Activated T-cell treated with anti-CD3 and anti-CD28 coated beads, Interleukin-2, amount 50 U/mL, for 72 hours (primary cell): ENCODE results near the gene ANTXR1. TPM values are rescaled to one million over a fixed set of nuclear protein-coding genes. Genes with fewer than 3 reads are reported as not detected.
"Not testable (repeated sequence)": the region's sequence is repeated elsewhere in the genome, so short reads cannot be mapped to it uniquely, and the experiment has no call there.

Experiments used
- ATAC-seq, 2 donors: fragments of 150-1000 bp; cut with Tn5 transposase; replicated peaks in 1 of 2; 2 replicates each; pipeline ENCODE4 v1.10.0; 2021; ENCODE audit warnings: moderate library complexity in 2 of 2, mild to moderate bottlenecking in 1 of 2
- DNase-seq, 2 donors: peaks; one replicate each; pipeline ENCODE4 v3.0.0; 2021 to 2022; ENCODE audit warnings: mixed read lengths in 1 of 2
- H3K27ac Mint-ChIP-seq: one replicate; pipeline ENCODE4 v1.8.0; 2022; ENCODE audit warnings: mild to moderate bottlenecking, moderate library complexity, mixed read lengths
- H3K27me3 Mint-ChIP-seq: one replicate; pipeline ENCODE4 v1.8.0; 2022; ENCODE audit warnings: low read depth, mixed read lengths
- H3K36me3 Mint-ChIP-seq, 2 donors: one replicate each; pipeline ENCODE4 v1.8.0; 2022; ENCODE audit warnings: mixed read lengths in 2 of 2, mild to moderate bottlenecking in 1 of 2; ENCODE audit not compliant: insufficient read depth in 2 of 2
- H3K4me1 Mint-ChIP-seq: one replicate; pipeline ENCODE4 v1.8.0; 2022; ENCODE audit warnings: low read depth, mixed read lengths
- H3K4me3 Mint-ChIP-seq, 2 donors: one replicate each; pipeline ENCODE4 v1.8.0; 2022; ENCODE audit warnings: mild to moderate bottlenecking in 2 of 2, mixed read lengths in 2 of 2, moderate library complexity in 2 of 2
- H3K9me3 Mint-ChIP-seq, 2 donors: one replicate each; pipeline ENCODE4 v1.8.0; 2022; ENCODE audit warnings: mixed read lengths in 2 of 2
- total RNA-seq, 2 donors: library from RNA; stranded (reverse); gene quantifications; one replicate each; pipeline ENCODE4 v1.2.3, GENCODE V29; 2022

The ANTXR1 gene
- total RNA-seq, 2 donors from 2014 or later, result not detected

DNA sequence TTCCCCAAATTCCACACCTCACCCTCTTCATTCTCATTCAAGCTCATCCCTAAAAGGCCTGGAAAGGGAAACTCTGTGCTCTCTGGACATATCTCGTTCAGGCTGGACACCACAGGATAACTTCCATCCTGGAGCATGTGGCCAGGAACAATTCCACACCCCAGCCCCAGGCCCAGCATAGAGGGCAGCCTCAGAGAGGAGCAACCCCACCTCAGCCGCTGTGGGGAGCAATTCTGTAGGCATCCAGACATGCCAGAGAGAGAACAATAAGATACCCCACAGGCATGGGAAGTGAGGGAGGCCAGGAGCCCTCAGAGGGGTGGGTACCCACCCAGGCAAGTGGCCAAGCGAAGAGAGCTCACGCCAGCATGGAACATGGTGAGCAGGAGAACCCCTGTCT, 230.7 kb downstream of the ANTXR1 start:
- H3K4me1 Mint-ChIP-seq, result no peaks in the 10 kb centered on the region
- ATAC-seq (no peak), DNase-seq (no peak)
- peaks cover 18% of the 10 kb centered on the region for H3K27me3 Mint-ChIP-seq
- no peak overlapping the region for H3K4me3 Mint-ChIP-seq
- H3K36me3 Mint-ChIP-seq, result no peaks in the 10 kb centered on the region
- H3K27ac Mint-ChIP-seq, result no peak overlapping the region
- no peaks in the 10 kb centered on the region for H3K9me3 Mint-ChIP-seq

DNA sequence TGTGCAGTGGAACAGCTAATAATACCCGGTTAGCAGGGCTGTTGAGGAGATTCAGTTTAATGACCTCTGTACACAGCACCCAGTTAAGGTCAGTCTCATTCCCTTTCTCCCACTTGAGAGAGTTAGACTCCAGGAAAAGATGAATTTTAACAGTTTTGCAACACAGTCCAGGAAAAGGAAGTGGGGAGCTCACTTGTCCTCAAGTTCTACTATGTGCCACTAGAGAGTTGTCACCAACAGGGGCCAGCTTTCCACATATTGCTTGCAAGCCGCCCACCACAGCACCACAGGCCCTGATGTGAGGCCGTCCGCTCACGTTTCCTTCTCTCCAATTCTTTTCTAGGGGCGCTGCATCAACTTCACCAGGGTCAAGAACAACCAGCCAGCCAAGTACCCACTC, 231.9 kb downstream of the ANTXR1 start:
- Mint-ChIP-seq H3K4me3 (no peak overlapping the region), H3K27me3 (peaks cover 18% of the 10 kb centered on the region), H3K36me3 (no peaks in the 10 kb centered on the region), H3K9me3 (no peaks in the 10 kb centered on the region), H3K27ac (no peak overlapping the region), H3K4me1 (no peaks in the 10 kb centered on the region)
- DNase-seq (no peak), ATAC-seq (no peak)

DNA sequence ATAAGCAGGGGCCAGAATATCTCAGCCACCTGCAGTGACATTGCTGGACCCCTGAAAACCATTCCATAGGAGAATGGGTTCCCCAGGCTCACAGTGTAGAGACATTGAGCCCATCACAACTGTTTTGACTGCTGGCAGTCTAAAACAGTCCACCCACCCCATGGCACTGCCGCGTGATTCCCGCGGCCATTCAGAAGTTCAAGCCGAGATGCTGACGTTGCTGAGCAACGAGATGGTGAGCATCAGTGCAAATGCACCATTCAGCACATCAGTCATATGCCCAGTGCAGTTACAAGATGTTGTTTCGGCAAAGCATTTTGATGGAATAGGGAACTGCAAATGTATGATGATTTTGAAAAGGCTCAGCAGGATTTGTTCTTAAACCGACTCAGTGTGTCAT, 234.6 kb downstream of the ANTXR1 start:
- Mint-ChIP-seq H3K4me3 (no peak overlapping the region), H3K9me3 (no peaks in the 10 kb centered on the region), H3K4me1 (no peaks in the 10 kb centered on the region), H3K27me3 (peaks cover 18% of the 10 kb centered on the region), H3K36me3 (no peaks in the 10 kb centered on the region), H3K27ac (no peak overlapping the region)
- ATAC-seq (no peak), DNase-seq (no peak)

DNA sequence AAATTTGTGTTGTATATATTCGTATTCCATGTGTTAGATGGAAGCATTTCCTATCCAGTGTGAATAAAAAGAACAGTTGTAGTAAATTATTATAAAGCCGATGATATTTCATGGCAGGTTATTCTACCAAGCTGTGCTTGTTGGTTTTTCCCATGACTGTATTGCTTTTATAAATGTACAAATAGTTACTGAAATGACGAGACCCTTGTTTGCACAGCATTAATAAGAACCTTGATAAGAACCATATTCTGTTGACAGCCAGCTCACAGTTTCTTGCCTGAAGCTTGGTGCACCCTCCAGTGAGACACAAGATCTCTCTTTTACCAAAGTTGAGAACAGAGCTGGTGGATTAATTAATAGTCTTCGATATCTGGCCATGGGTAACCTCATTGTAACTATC, 235.3 kb downstream of the ANTXR1 start:
- no peak for DNase-seq
- ATAC-seq, result no peak
- H3K4me3 Mint-ChIP-seq, result no peak overlapping the region
- no peak overlapping the region for H3K27ac Mint-ChIP-seq
- no peaks in the 10 kb centered on the region for H3K36me3 Mint-ChIP-seq
- H3K9me3 Mint-ChIP-seq, result no peaks in the 10 kb centered on the region
- no peaks in the 10 kb centered on the region for H3K4me1 Mint-ChIP-seq
- peaks cover 22% of the 10 kb centered on the region for H3K27me3 Mint-ChIP-seq

DNA sequence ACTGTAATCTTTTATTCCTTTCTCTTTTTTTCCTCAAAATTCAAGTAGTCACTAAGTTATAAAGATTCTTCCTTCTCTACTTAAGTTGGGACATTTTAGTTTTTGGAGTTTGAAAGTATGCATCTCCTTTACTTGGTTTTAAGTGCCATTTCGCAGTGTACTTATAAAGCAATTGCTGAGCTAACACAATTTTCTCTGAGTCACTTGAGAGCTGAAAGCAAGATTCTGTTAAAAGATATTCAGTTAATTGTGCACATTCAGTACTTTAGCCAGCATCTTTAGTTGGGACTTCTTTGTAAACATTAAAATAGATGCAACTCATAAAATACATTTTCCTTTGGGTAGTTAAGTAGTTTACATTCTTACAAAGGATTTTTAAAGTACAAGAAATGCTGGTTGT, 238.0 kb downstream of the ANTXR1 start:
- ATAC-seq, result no peak
- Mint-ChIP-seq H3K4me3 (no peak overlapping the region), H3K27me3 (peaks cover 24% of the 10 kb centered on the region), H3K4me1 (no peaks in the 10 kb centered on the region), H3K36me3 (no peaks in the 10 kb centered on the region), H3K27ac (no peak overlapping the region), H3K9me3 (no peaks in the 10 kb centered on the region)
- no peak for DNase-seq

DNA sequence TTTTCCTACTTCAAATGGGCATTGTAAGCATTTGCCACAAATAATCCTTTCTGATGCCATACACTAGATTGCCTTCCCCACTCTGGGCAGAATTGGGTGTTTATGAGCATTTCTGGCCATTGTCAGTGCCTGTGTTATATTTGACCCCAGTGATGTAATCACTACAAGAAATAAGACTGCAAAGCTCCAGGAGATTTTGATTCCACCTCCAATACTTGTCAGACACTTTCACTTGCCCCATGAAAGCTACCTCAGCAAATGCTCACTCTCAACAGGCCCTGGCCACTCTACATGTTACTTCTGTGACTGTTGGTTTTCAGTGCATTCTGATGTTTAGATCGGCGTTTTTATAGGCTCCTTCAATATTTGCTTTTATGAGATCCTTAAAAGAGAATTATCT, 239.0 kb downstream of the ANTXR1 start:
- ATAC-seq (no peak), DNase-seq (no peak)
- Mint-ChIP-seq H3K27me3 (peaks cover 19% of the 10 kb centered on the region), H3K4me3 (no peak overlapping the region), H3K4me1 (no peaks in the 10 kb centered on the region), H3K9me3 (no peaks in the 10 kb centered on the region), H3K36me3 (no peaks in the 10 kb centered on the region), H3K27ac (no peak overlapping the region)

DNA sequence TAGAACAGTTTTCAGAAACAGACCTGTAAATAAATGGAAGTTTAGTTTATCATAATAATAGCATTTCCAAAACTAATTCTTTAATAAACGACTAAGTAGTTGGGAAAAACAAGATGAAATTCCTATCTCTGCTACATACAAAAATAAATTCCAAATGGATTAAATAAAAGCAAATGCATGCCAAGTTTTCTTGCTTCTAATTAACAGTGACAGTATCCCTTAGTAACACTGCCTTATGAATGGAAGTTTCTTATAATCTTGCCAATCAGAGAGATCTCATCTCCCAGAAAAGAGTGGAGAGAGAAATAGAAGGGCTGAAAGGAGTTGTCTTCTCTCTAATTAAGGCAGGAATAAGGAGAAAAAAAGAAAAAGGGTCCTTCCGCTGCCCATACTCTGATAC, 240.1 kb downstream of the ANTXR1 start:
- Mint-ChIP-seq H3K27ac (no peak overlapping the region), H3K4me1 (no peaks in the 10 kb centered on the region), H3K4me3 (no peak overlapping the region), H3K9me3 (peaks cover 0 to 1% of the 10 kb centered on the region in 2 donors), H3K27me3 (peaks cover 22% of the 10 kb centered on the region), H3K36me3 (no peaks in the 10 kb centered on the region)
- ATAC-seq (no peak), DNase-seq (no peak)

DNA sequence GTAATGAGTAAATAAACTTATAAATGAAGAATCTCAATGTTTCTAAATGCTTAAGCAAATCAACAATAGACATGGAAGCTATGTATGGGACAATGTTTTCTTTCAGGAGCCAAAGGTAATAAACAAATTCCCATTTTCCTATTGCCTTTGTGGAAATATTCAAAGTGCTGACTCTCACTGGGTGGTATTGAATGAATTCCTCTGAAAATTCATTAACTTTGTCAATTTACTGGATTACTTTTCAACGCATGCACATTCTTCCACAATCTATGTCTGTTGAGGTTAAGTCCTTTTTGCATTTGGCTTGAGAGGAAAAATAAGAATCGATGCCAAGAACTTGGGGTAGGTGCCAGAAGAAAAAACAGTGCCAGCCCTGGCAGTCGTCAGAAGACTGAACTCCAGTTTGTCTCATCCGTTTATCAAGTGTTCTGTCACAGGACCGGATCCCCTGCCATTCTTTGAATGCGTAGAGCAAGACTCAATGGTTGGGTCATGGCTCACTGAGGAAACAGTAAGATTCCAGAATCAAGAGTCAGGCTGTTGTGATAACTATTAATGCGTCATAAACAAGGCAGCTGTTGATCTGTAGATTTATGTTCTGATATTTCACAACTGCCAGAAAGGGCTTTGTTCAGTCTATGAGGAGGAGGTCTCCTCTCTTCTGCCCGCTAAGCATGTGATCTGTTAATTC, 240.8 kb downstream of the ANTXR1 start:
- H3K27me3 Mint-ChIP-seq, result peaks cover 16% of the 10 kb centered on the region
- no peak overlapping the region for H3K4me3 Mint-ChIP-seq
- H3K4me1 Mint-ChIP-seq, result no peaks in the 10 kb centered on the region
- ATAC-seq, result no peak
- H3K27ac Mint-ChIP-seq, result no peak overlapping the region
- DNase-seq, result no peak
- peaks cover 1 to 4% of the 10 kb centered on the region in 2 donors for H3K9me3 Mint-ChIP-seq
- peaks cover 0 to 3% of the 10 kb centered on the region in 2 donors for H3K36me3 Mint-ChIP-seq

DNA sequence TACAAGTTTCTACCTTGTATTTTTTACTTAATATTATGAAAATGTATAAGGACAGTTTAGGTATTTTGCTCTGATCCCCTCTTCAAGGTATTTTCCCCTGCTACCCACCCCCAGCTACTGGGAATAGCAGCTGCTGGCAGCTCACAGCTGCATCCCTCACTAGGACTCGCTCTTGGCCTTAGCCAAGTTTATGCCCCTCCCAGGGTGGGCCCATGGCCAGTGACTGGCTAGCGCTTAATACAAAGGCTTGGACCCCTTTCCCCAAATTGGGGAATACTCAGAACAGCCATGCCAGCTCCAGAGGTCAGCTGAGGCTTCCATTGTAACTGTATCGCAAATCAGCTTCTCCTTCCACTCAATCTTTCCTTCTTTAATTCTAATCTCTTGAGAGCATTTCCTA, 242.8 kb downstream of the ANTXR1 start:
- Mint-ChIP-seq H3K9me3 (peaks cover 10 to 12% of the 10 kb centered on the region in 2 donors), H3K27ac (no peak overlapping the region), H3K4me3 (no peak overlapping the region), H3K27me3 (peaks cover 16% of the 10 kb centered on the region), H3K36me3 (peaks cover 3 to 5% of the 10 kb centered on the region in 2 donors), H3K4me1 (no peaks in the 10 kb centered on the region)
- ATAC-seq, result no peak
- no peak for DNase-seq

DNA sequence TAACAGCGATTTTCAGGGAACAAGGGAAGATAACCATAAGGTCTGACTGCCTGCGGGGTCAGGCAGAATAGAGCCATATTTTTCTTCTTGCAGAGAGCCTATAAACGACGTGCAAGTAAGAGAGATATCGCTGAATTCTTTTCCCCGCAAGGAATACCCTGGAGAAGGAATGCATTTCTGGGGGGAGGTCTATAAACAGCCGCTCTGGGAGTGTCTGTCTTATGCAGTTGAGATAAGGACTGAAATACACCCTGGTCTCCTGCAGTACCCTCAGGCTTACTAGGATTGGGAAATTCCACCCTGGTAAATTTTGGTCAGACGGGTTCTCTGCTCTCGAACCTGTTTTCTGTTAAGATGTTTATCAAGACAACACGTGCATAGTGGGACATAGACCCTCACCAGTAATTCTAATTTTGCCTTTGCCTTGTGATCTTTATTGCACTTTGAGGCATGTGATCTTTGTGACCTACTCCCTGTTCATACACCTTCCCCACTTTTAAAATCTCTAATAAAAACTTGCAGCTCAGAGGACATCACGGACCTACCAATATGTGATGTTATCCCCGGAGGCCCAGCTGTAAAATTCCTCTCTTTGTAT, 247.1 kb downstream of the ANTXR1 start:
- H3K9me3 Mint-ChIP-seq, result peaks cover 12 to 14% of the 10 kb centered on the region in 2 donors

DNA sequence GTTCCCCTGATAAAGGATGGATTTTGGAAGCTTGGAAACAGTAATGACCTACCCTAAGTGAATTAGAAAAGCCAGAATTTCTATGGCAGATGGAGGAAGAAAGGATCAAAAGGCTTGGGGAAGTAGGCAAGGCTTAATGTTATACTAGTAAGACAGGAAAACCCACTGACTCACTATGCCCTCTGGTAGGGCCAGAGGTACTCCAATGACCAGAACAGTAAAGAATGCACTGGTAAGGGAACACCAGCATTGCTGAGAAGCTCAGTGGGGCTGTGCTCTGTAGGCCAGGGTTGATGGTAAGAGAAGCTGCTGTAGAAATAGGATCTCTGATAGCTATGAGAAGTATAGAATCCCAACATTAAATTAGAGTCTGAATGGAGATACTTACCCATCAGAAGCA, 247.7 kb downstream of the ANTXR1 start:
- ATAC-seq, result no peak
- DNase-seq, result no peak
- peaks cover 5% of the 10 kb centered on the region in 2 donors for H3K36me3 Mint-ChIP-seq
- H3K9me3 Mint-ChIP-seq, result peaks cover 12 to 14% of the 10 kb centered on the region in 2 donors
- peaks cover 26% of the 10 kb centered on the region for H3K27me3 Mint-ChIP-seq
- H3K4me3 Mint-ChIP-seq, result no peak overlapping the region
- H3K27ac Mint-ChIP-seq, result no peak overlapping the region
- no peaks in the 10 kb centered on the region for H3K4me1 Mint-ChIP-seq

More for the DNA sequence above, 247.1 kb downstream of the ANTXR1 start:
- not testable (repeated sequence) for H3K4me1 Mint-ChIP-seq, H3K4me3 Mint-ChIP-seq, ATAC-seq, H3K27ac Mint-ChIP-seq, DNase-seq, H3K36me3 Mint-ChIP-seq
- peaks cover 21% of the 10 kb centered on the region for H3K27me3 Mint-ChIP-seq

DNA sequence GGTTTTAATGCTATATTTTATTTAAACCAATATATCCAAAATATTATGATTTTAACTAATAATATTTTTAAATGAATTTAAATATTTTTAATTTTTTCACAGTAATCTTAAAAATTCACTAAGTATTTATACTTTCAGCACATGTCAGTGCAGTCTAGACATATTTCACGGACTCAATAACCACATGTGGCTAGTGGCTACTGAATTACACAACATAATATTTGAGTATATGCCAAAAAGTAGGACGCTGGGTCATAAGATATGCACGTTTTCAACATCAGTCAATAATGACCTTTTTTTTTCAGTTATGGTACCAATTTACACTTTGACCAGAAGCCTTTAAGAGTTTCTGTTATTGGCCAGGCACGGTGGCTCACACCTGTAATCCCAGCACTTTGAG, 256.4 kb downstream of the ANTXR1 start:
- H3K27me3 Mint-ChIP-seq, result peaks cover 40% of the 10 kb centered on the region
- no peak overlapping the region for H3K4me3 Mint-ChIP-seq
- no peak overlapping the region for H3K27ac Mint-ChIP-seq
- no peak for ATAC-seq
- H3K4me1 Mint-ChIP-seq, result no peaks in the 10 kb centered on the region
- DNase-seq, result no peak
- H3K9me3 Mint-ChIP-seq, result no peaks in the 10 kb centered on the region
- no peaks in the 10 kb centered on the region for H3K36me3 Mint-ChIP-seq

DNA sequence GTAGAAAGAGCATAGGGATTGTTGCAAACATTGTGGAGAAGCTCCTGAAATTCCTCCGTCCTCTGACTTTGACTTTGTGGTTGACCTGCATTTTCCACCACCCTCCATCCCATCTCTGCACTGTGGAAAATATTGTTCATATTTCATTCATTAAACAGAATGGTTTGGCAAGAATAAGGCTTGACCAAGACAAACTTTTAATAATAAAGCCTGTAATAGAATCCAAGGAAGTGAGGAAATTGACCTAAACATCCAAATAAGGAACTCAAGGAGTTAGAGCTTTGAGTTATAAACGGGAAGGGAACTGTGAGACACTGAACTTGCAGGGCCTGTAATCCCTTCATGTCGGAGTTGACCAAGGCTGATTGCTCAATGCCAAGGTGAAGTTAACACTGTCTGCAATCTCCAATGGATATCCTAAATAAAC, 258.9 kb downstream of the ANTXR1 start:
- H3K4me1 Mint-ChIP-seq, result no peaks in the 10 kb centered on the region
- DNase-seq (no peak), ATAC-seq (no peak)
- H3K9me3 Mint-ChIP-seq, result no peaks in the 10 kb centered on the region
- H3K36me3 Mint-ChIP-seq, result no peaks in the 10 kb centered on the region
- H3K27me3 Mint-ChIP-seq, result peaks cover 54% of the 10 kb centered on the region
- H3K4me3 Mint-ChIP-seq, result no peak overlapping the region
- H3K27ac Mint-ChIP-seq, result no peak overlapping the region
